Endothelial cell of umbilical vein (primary cell): ENCODE data around the gene MAP4K2. TPM values are rescaled to one million over a fixed set of nuclear protein-coding genes. Genes with fewer than 3 reads are reported as not detected.

ENCODE experiments used
- BruUV-seq: library from RNA; stranded (reverse); fragments of 400-500 nt; replicated peaks from 2 replicates; lab custom pipeline; 2021; lab: Mats Ljungman, UMichigan
- CTCF ChIA-PET: fragments of 300-600, 350-600 bp; sonication (Branson Sonifier 250); formaldehyde crosslinking; loops from one replicate; lab custom pipeline; 2021; ENCODE audit warnings: antibody characterized with exemption, inconsistent platforms; lab: Charles Lee
- POLR2A ChIA-PET: fragments of 300-600, 350-600 bp; sonication (Branson Sonifier 250); formaldehyde crosslinking; loops from one replicate; lab custom pipeline; 2021; ENCODE audit warnings: antibody characterized with exemption, inconsistent platforms; lab: Charles Lee
- DNase-seq: peaks from one replicate; pipeline ENCODE4 v3.0.0-alpha.2; 2011; ENCODE audit warnings: low read depth, low spot score
- FAIRE-seq: peaks from 2 replicates; lab custom pipeline; 2011; peaks lifted over from hg19 to GRCh38; lab: Jason Lieb, UNC
- H2AFZ ChIP-seq: 2 replicates; pipeline ENCODE4 v1.6.0; 2012; ENCODE audit warnings: low read depth, low read length, control low read depth, inconsistent platforms
- H3K27ac ChIP-seq: 2 replicates; pipeline ENCODE4 v1.5.1; 2011; ENCODE audit warnings: low read depth, mild to moderate bottlenecking, control low read depth, low read length, moderate library complexity; ENCODE audit not compliant: insufficient read depth
- H3K27me3 ChIP-seq, 2 experiments: 2 replicates each; pipeline versions ENCODE4 v1.6.0 to v1.6.1; 2011; ENCODE audit warnings: low read length in 2 of 2, mixed read lengths in 1 of 2; ENCODE audit not compliant: control insufficient read depth in 2 of 2, insufficient read depth in 2 of 2
- H3K36me3 ChIP-seq, 2 experiments: 2 replicates in 1 of 2; 3 replicates in 1 of 2; pipeline ENCODE4 v1.5.1; 2011; ENCODE audit warnings: low read length in 2 of 2, mild to moderate bottlenecking in 1 of 2, moderate library complexity in 1 of 2; ENCODE audit not compliant: control insufficient read depth in 2 of 2, insufficient read depth in 2 of 2; ENCODE audit errors: extremely low read depth in 1 of 2
- H3K4me1 ChIP-seq: 3 replicates; pipeline ENCODE4 v1.5.1; 2011; ENCODE audit warnings: mild to moderate bottlenecking, low read length; ENCODE audit not compliant: control insufficient read depth, insufficient read depth; ENCODE audit errors: extremely low read depth
- H3K4me2 ChIP-seq: 2 replicates; pipeline ENCODE4 v1.6.1; 2011; ENCODE audit warnings: low read length, control low read depth, mixed read lengths; ENCODE audit not compliant: insufficient read depth
- H3K4me3 ChIP-seq, 3 experiments: fragments of 200-600 bp in 1 of 3; sonication (generic), shearing (Covaris generic) in 1 of 3; replicated peaks in 1 of 3; 2 replicates each; pipeline ENCODE4 v1.5.1; 2011 to 2016; ENCODE audit warnings: control low read depth in 3 of 3, low read length in 3 of 3, mild to moderate bottlenecking in 2 of 3, inconsistent platforms in 1 of 3, low read depth in 1 of 3, moderate library complexity in 1 of 3; ENCODE audit not compliant: insufficient read depth in 1 of 3
- H3K79me2 ChIP-seq: 2 replicates; pipeline ENCODE4 v1.6.0; 2012; ENCODE audit warnings: low read length, inconsistent platforms; ENCODE audit not compliant: control insufficient read depth, insufficient read depth
- H3K9ac ChIP-seq: replicated peaks from 2 replicates; pipeline ENCODE3; 2011; ENCODE audit warnings: low read length, control low read depth; ENCODE audit not compliant: insufficient read depth; ENCODE audit errors: extremely low read depth
- H3K9me1 ChIP-seq: replicated peaks from 3 replicates; pipeline ENCODE4 v1.6.0; 2011; ENCODE audit warnings: mild to moderate bottlenecking, low read length; ENCODE audit not compliant: control insufficient read depth, insufficient read depth; ENCODE audit errors: extremely low read depth
- H3K9me3 ChIP-seq: replicated peaks from 2 replicates; pipeline ENCODE4 v1.5.1; 2012; ENCODE audit warnings: low read length, inconsistent platforms; ENCODE audit not compliant: control insufficient read depth, insufficient read depth
- H4K20me1 ChIP-seq: replicated peaks from 2 replicates; pipeline ENCODE3; 2011; ENCODE audit warnings: mild to moderate bottlenecking, low read length; ENCODE audit not compliant: control insufficient read depth, insufficient read depth; ENCODE audit errors: extremely low read depth
- EZH2 ChIP-seq: IDR thresholded peaks from 2 replicates; pipeline ENCODE4 v1.6.1; 2012; ENCODE audit warnings: borderline replicate concordance, low read depth, mild to moderate bottlenecking, moderate library complexity, low read length, inconsistent platforms; ENCODE audit not compliant: severe bottlenecking
- FOS ChIP-seq: IDR thresholded peaks from 2 replicates; pipeline ENCODE4 v1.6.1; 2011; ENCODE audit warnings: mild to moderate bottlenecking, low read length, moderate library complexity, borderline replicate concordance; ENCODE audit not compliant: insufficient read depth
- GATA2 ChIP-seq: IDR thresholded peaks from 2 replicates; pipeline ENCODE4 v1.7.0; 2011; ENCODE audit warnings: low read depth, mild to moderate bottlenecking, moderate library complexity, mixed read lengths, low read length; ENCODE audit not compliant: insufficient read length, insufficient read depth
- JUN ChIP-seq: IDR thresholded peaks from 2 replicates; pipeline ENCODE4 v1.6.1; 2011; ENCODE audit warnings: borderline replicate concordance, low read depth; ENCODE audit not compliant: insufficient read length, insufficient read depth
- MAX ChIP-seq: IDR thresholded peaks from 2 replicates; pipeline ENCODE4 v1.6.1; 2011; ENCODE audit not compliant: insufficient read depth, insufficient read length
- MYC ChIP-seq: IDR thresholded peaks from one replicate; pipeline ENCODE4 v1.6.1; 2011; ENCODE audit warnings: mild to moderate bottlenecking, low read depth, low read length
- POLR2A ChIP-seq: IDR thresholded peaks from 2 replicates; pipeline ENCODE4 v1.6.1; 2012; ENCODE audit warnings: low read depth, mild to moderate bottlenecking, control low read depth, low read length
- POLR2AphosphoS5 ChIP-seq: IDR thresholded peaks from 2 replicates; pipeline ENCODE4 v1.6.1; 2012; ENCODE audit warnings: low read depth, mild to moderate bottlenecking, control low read depth, low read length, moderate library complexity; ENCODE audit not compliant: insufficient read depth
- dilution Hi-C: fragments of 300-500 bp; cut with MboI; formaldehyde crosslinking; loops from one replicate; pipeline ENCODE4 v1.15.0; 2019; ENCODE audit warnings: low sequenced_read_pairs; ENCODE audit not compliant: extremely low pct_ligation_motif_present
- intact Hi-C: fragments of 100-400 bp; cut with micrococcal nuclease; formaldehyde crosslinking; loops from one replicate; pipeline ENCODE4 v1.10.0; 2022
- polyA plus RNA-seq, 4 experiments: library from polyadenylated mRNA; depleted of rRNA in 3 of 4; stranded (reverse) in 3 of 4; unstranded in 1 of 4; fragments of >200 nt; gene quantifications; 2 replicates each; pipeline versions ENCODE4 v1.2.1 to v1.2.3, GENCODE V29; 2011 to 2012; ENCODE audit warnings: missing spikeins in 1 of 4
- total RNA-seq: library from RNA; stranded (reverse); gene quantifications from 2 replicates; pipeline ENCODE4 v1.2.3, GENCODE V29; 2021
- TF ChIP-seq, protein P1 (sequence below), 2 donors: IDR thresholded peaks; 1 replicate in 1 of 2; 2 replicates in 1 of 2; pipeline ENCODE4 v1.5.1; 2011; ENCODE audit warnings: low read length in 2 of 2, mild to moderate bottlenecking in 2 of 2, moderate library complexity in 2 of 2, control low read depth in 1 of 2, inconsistent platforms in 1 of 2, low read depth in 1 of 2; ENCODE audit not compliant: insufficient read depth in 1 of 2; ENCODE audit errors: extremely low read depth in 1 of 2

The MAP4K2 gene
- total and polyA plus RNA-seq, 2 donors (not counting 3 experiments of a cell fraction or from before 2014, with no cell fraction given): 43.3 to 44.0 TPM

- POLR2A ChIA-PET: no interaction called here
Measured at GRCh38 chr11:64753019-64753379, 50.0 kb downstream of the MAP4K2 start.

GRCh38 chr11:64752175-64752970 lies 50.6 kb downstream of the MAP4K2 start:
- H4K20me1 ChIP-seq: no peaks in the 10 kb centered on the region
- FAIRE-seq: no peak
- no peaks in the 10 kb centered on the region for H3K36me3 ChIP-seq
- no peak overlapping the region for H3K27ac ChIP-seq
- TF ChIP-seq FOS: no peak
- TF ChIP-seq GATA2: no peak
- no peak for TF ChIP-seq MYC
- TF ChIP-seq, protein P1, sequence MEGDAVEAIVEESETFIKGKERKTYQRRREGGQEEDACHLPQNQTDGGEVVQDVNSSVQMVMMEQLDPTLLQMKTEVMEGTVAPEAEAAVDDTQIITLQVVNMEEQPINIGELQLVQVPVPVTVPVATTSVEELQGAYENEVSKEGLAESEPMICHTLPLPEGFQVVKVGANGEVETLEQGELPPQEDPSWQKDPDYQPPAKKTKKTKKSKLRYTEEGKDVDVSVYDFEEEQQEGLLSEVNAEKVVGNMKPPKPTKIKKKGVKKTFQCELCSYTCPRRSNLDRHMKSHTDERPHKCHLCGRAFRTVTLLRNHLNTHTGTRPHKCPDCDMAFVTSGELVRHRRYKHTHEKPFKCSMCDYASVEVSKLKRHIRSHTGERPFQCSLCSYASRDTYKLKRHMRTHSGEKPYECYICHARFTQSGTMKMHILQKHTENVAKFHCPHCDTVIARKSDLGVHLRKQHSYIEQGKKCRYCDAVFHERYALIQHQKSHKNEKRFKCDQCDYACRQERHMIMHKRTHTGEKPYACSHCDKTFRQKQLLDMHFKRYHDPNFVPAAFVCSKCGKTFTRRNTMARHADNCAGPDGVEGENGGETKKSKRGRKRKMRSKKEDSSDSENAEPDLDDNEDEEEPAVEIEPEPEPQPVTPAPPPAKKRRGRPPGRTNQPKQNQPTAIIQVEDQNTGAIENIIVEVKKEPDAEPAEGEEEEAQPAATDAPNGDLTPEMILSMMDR (IDR thresholded peaks at IDR 0.05; ENCODE audit: extremely low read depth in 1 of 2, insufficient read depth in 1 of 2, low read depth in 1 of 2, low read length in 2 of 2): no peak
- no peak for TF ChIP-seq JUN
- no peak for TF ChIP-seq MAX
- no peak for TF ChIP-seq EZH2
- no peak for TF ChIP-seq POLR2AphosphoS5
- TF ChIP-seq POLR2A: no peak
- ChIA-PET CTCF (interaction anchor here (0.7 to 1.6 kb wide), 4 partner anchors 10 to 26 kb away, joined by 3 to 5 read pairs (median 4); partner anchors contain the start of gene SF1), POLR2A (no interaction called here)
- no TSS peak for BruUV-seq
- no peak for DNase-seq
- H3K4me2 ChIP-seq: no peak overlapping the region
- H3K27me3 ChIP-seq: no peaks in the 10 kb centered on the region
- dilution Hi-C loops (no loop called here), intact Hi-C loops (no loop called here)
- no peak overlapping the region for H3K4me3 ChIP-seq
- H2AFZ ChIP-seq: no peak overlapping the region
- H3K9ac ChIP-seq: no peak overlapping the region
- H3K9me3 ChIP-seq: no peaks in the 10 kb centered on the region
- no peaks in the 10 kb centered on the region for H3K9me1 ChIP-seq
- no peaks in the 10 kb centered on the region for H3K4me1 ChIP-seq
- H3K79me2 ChIP-seq: no peaks in the 10 kb centered on the region

More at GRCh38 chr11:64753019-64753379, 50.0 kb downstream of the MAP4K2 start:
- H3K27me3 ChIP-seq: no peaks in the 10 kb centered on the region
- DNase-seq (no peak), FAIRE-seq (no peak)
- H3K4me2 ChIP-seq: no peak overlapping the region
- CTCF ChIA-PET: interaction anchor here (0.7 to 1.6 kb wide), 2 partner anchors 10 to 21 kb away, joined by 4 read pairs; no protein-coding TSS in a partner anchor
- H3K9ac ChIP-seq: no peak overlapping the region
- H3K27ac ChIP-seq: no peak overlapping the region
- intact Hi-C loops: no loop called here
- dilution Hi-C loops: no loop called here
- H2AFZ ChIP-seq: no peak overlapping the region
- H3K4me1 ChIP-seq: no peaks in the 10 kb centered on the region
- no peaks in the 10 kb centered on the region for H4K20me1 ChIP-seq
- no peak for TF ChIP-seq GATA2
- TF ChIP-seq, protein P1 (IDR thresholded peaks at IDR 0.05; ENCODE audit: extremely low read depth in 1 of 2, insufficient read depth in 1 of 2, low read depth in 1 of 2, low read length in 2 of 2): no peak
- no peaks in the 10 kb centered on the region for H3K9me3 ChIP-seq
- no peaks in the 10 kb centered on the region for H3K36me3 ChIP-seq
- BruUV-seq: no TSS peak
- no peak overlapping the region for H3K4me3 ChIP-seq
- no peaks in the 10 kb centered on the region for H3K9me1 ChIP-seq
- no peaks in the 10 kb centered on the region for H3K79me2 ChIP-seq
